ENCODE data around the gene TP53AIP1.

DNA sequence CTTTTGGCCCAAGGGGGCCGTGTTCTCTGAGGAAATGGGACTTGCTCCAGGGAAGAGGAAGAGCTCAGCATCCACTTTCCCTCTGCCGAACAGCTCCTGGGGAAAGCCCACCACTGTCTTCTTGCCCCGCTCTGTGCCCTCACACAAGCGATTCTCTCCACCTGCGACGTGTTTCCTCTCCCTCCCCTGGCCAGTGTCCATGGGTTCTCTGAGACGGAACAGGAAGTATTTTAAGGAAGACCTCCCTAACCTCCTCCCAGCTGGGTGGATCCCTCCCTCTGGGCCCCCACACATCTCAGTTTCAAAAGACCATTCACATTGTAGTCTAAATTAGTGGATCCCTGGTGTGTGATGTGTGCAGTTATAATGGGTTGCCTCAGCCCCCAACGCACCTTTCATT, 1.6 kb downstream of the TP53AIP1 start:
- TF ChIP-seq, protein P1, sequence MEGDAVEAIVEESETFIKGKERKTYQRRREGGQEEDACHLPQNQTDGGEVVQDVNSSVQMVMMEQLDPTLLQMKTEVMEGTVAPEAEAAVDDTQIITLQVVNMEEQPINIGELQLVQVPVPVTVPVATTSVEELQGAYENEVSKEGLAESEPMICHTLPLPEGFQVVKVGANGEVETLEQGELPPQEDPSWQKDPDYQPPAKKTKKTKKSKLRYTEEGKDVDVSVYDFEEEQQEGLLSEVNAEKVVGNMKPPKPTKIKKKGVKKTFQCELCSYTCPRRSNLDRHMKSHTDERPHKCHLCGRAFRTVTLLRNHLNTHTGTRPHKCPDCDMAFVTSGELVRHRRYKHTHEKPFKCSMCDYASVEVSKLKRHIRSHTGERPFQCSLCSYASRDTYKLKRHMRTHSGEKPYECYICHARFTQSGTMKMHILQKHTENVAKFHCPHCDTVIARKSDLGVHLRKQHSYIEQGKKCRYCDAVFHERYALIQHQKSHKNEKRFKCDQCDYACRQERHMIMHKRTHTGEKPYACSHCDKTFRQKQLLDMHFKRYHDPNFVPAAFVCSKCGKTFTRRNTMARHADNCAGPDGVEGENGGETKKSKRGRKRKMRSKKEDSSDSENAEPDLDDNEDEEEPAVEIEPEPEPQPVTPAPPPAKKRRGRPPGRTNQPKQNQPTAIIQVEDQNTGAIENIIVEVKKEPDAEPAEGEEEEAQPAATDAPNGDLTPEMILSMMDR (IDR thresholded peaks at IDR 0.05 in 8 of 11, conservative IDR thresholded peaks at IDR 0.05 in 3 of 11), result no peak
- TF ChIP-seq POLR2A (IDR thresholded peaks at IDR 0.05), result no peak

Data from spleen (tissue), 7 donors.